ENCODE data around the gene ZC4H2. TPM values are rescaled to one million over a fixed set of nuclear protein-coding genes. Genes with fewer than 3 reads are reported as not detected.
"Not testable (repeated sequence)": the region's sequence is repeated elsewhere in the genome, so short reads cannot be mapped to it uniquely, and the experiment has no call there.

ZC4H2 gene
- total RNA-seq, 1 experiment from 2014 or later = 13.3 TPM

DNA sequence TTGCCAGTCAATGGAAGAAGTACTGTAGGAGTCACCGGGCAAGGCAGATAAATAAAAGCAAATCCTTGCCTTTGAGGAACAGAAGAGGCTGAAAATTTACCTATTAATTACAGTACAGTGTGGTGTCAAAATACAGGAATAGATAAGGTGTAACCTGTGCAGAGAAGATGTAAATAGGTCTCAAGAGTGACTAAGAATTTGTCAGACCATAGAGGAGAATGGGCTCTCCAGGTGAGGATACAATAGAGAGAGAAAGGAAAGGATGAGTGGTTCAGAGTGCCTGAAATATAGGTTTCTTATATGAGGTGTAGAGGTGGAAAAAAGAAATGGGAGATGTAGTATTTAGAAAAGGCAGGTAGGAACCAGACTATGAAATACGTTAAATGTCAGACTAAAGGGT lies 801 bp upstream of the ZC4H2 start:
- H3K9me3 ChIP-seq (ENCODE audit: low read length) = no peaks in the 10 kb centered on the region; the same call in 1 of the 2 replicates
- H3K4me1 ChIP-seq (ENCODE audit: low read length) = 0 out of 2 replicates have a peak, but pooled peaks cover 4% of the 10 kb centered on the region
- no peaks in the 10 kb centered on the region for H3K27me3 ChIP-seq (ENCODE audit: low read length)
- no peak overlapping the region for H3K4me3 ChIP-seq (ENCODE audit: low read length)
- no peaks in the 10 kb centered on the region for H3K79me2 ChIP-seq (ENCODE audit: low read length)
- H4K20me1 ChIP-seq (ENCODE audit: insufficient read depth, low read depth, low read length) = no peaks in the 10 kb centered on the region
- no peak overlapping the region for H2AFZ ChIP-seq (ENCODE audit: low read length)
- no peaks in the 10 kb centered on the region for H3K36me3 ChIP-seq (ENCODE audit: insufficient read depth, low read length)
- no peak overlapping the region for H3K4me2 ChIP-seq (ENCODE audit: low read depth, low read length, poor library complexity, severe bottlenecking)
- no peak for DNase-seq
- H3K9ac ChIP-seq (ENCODE audit: low read length) = no peak overlapping the region
- H3K9me2 ChIP-seq (replicated peaks; ENCODE audit: insufficient read depth, low read length) = no peaks in the 10 kb centered on the region
- H3K27ac ChIP-seq (ENCODE audit: low read length) = no peak overlapping the region

DNA sequence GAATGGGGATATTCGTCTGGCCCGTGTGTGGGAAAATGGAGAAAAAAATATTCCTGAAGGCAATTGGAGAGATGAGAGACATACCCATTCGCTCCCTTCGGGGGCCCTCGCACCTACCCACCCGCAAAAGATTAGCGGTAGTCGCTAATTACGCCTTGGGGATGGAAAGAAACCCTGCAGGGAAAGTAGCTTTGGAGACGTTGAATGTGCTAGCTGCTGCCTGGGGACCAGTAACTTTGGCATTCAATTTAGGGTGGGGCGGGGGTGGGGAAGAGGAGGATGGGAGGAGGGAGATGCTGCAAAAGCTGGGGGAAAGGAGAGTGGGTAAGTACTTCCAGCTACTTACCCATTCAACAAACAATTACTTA lies 407 bp upstream of the ZC4H2 start:
- no peak overlapping the region for H3K9ac ChIP-seq (ENCODE audit: low read length)
- H4K20me1 ChIP-seq (ENCODE audit: insufficient read depth, low read depth, low read length) = no peaks in the 10 kb centered on the region
- no peak overlapping the region for H3K4me3 ChIP-seq (ENCODE audit: low read length)
- no peak for DNase-seq
- H3K79me2 ChIP-seq (ENCODE audit: low read length) = no peaks in the 10 kb centered on the region
- no peak overlapping the region for H2AFZ ChIP-seq (ENCODE audit: low read length)
- H3K9me3 ChIP-seq (ENCODE audit: low read length) = peaks cover under 1% of the 10 kb centered on the region
- no peaks in the 10 kb centered on the region for H3K27me3 ChIP-seq (ENCODE audit: low read length)
- H3K36me3 ChIP-seq (ENCODE audit: insufficient read depth, low read length) = no peaks in the 10 kb centered on the region
- H3K4me2 ChIP-seq (ENCODE audit: low read depth, low read length, poor library complexity, severe bottlenecking) = peak overlapping the region; percentile 52
- H3K4me1 ChIP-seq (ENCODE audit: low read length) = 0 out of 2 replicates have a peak, but pooled peaks cover 4% of the 10 kb centered on the region
- H3K9me2 ChIP-seq (replicated peaks; ENCODE audit: insufficient read depth, low read length) = no peaks in the 10 kb centered on the region
- no peak overlapping the region for H3K27ac ChIP-seq (ENCODE audit: low read length)

DNA sequence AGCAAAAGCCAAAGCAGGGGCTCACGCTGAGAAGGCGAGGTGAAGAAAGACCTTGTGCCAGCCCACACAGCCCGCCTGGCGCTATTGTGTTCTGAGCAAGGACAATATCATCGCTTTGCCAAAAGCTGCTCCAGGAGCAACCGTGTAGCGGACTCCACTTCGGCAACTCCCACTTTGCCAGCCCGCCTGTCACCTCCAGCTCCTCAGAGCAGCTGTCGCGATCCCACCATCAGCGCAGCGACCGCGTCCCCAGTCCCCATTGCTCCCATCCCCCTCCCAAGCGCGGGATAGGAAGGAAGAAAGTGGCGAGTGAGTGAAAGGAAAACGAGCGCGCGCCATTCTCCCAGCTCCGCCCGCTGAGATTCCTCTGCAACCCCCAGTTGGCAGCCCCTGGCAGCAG lies 759 bp downstream of the ZC4H2 start:
- Histone ChIP-seq H3K9ac (ENCODE audit: low read length) (peak overlapping the region; percentile 46), H3K36me3 (ENCODE audit: insufficient read depth, low read length) (no peaks in the 10 kb centered on the region), H3K27ac (ENCODE audit: low read length) (no peak overlapping the region), H4K20me1 (ENCODE audit: insufficient read depth, low read depth, low read length) (no peaks in the 10 kb centered on the region), H3K27me3 (ENCODE audit: low read length) (no peaks in the 10 kb centered on the region), H3K79me2 (ENCODE audit: low read length) (no peaks in the 10 kb centered on the region), H3K4me2 (ENCODE audit: low read depth, low read length, poor library complexity, severe bottlenecking) (peak overlapping the region; percentile 52), H3K9me2 (replicated peaks; ENCODE audit: insufficient read depth, low read length) (no peaks in the 10 kb centered on the region), H3K9me3 (ENCODE audit: low read length) (peaks cover 6% of the 10 kb centered on the region), H2AFZ (ENCODE audit: low read length) (peak overlapping the region; percentile 53), H3K4me3 (ENCODE audit: low read length) (peak overlapping the region; percentile 59), H3K4me1 (ENCODE audit: low read length) (0 out of 2 replicates have a peak, but pooled peaks cover 4% of the 10 kb centered on the region)
- peak; percentile 41 for DNase-seq

DNA sequence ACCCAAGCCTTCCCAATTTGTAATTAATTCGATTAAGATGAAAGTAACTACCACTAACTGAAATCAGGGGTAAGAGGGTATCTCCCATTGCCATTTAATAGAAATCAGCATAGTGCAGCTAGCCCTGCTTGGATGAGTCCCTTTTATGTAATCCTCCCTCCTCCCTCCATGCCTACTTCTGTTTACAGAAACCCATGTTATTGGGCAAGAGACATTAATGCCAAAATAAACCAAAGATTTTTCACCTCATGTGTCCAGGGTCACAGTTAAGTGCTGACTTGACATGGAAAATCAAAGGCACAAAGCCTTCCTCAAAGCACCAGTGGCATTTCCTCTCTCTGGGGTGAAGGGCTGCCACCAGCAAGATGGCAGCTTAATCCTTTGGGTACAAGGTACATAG lies 50.8 kb downstream of the ZC4H2 start:
- DNase-seq = no peak
- H2AFZ ChIP-seq (ENCODE audit: low read length) = no peak overlapping the region
- H3K79me2 ChIP-seq (ENCODE audit: low read length) = no peaks in the 10 kb centered on the region
- peaks cover 16% of the 10 kb centered on the region; the same call in 1 of the 2 replicates for H3K9me3 ChIP-seq (ENCODE audit: low read length)
- H4K20me1 ChIP-seq (ENCODE audit: insufficient read depth, low read depth, low read length) = no peaks in the 10 kb centered on the region
- H3K4me3 ChIP-seq (ENCODE audit: low read length) = no peak overlapping the region
- no peaks in the 10 kb centered on the region for H3K36me3 ChIP-seq (ENCODE audit: insufficient read depth, low read length)
- no peak overlapping the region for H3K27ac ChIP-seq (ENCODE audit: low read length)
- H3K9me2 ChIP-seq (replicated peaks; ENCODE audit: insufficient read depth, low read length) = no peaks in the 10 kb centered on the region
- no peaks in the 10 kb centered on the region for H3K27me3 ChIP-seq (ENCODE audit: low read length)
- no peaks in the 10 kb centered on the region for H3K4me1 ChIP-seq (ENCODE audit: low read length)
- H3K4me2 ChIP-seq (ENCODE audit: low read depth, low read length, poor library complexity, severe bottlenecking) = no peak overlapping the region
- H3K9ac ChIP-seq (ENCODE audit: low read length) = no peak overlapping the region

DNA sequence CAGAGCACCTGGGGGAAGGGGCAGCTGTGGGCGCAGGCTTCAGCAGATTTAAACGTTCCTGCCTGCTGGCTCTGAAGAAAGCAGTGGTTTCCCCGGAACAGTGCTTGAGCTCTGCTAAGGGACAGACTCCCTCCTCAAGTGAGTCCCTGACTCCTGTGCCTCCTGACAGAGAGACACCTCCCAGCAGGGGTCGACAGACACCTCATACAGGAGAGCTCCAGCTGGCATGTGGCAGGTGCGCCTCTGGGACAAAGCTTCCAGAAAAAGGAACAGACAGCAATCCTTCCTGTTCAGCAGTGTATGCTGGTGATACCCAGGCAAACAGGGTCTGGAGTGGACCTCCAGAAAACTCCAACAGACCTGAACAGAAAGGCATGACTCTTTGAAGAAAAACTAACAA lies 68.1 kb downstream of the ZC4H2 start:
- Histone ChIP-seq H3K27ac (ENCODE audit: low read length) (no peak overlapping the region), H3K79me2 (ENCODE audit: low read length) (no peaks in the 10 kb centered on the region)

DNA sequence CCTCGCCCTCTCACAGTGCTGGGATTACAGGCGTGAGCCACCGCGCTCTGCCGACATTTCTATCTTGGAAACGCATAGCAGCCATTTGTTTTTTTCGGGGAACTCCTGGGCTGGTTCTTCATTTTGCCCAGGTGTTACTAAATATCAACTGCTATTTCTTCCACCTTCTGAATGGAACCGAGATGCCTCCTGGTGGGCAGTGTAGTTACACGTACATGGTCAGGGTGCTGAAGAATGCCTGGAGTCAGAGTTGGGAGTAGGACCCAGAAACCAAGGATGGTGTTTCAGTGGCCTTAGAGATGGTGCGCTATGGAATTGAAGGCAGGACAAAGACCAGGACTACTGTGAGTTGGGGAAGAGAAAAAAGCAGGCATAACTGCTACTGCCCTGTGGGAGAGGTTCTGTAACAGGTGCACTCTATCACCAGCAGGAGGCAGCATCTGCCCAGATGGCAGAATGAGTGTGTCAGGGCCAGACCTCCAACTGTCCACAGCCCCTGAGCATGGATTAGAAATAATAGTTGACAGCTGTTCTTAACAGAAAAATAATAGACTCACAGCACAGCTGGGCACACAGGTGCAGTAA lies 81.7 kb downstream of the ZC4H2 start:
- Histone ChIP-seq H2AFZ (ENCODE audit: low read length) (no peak overlapping the region), H3K4me1 (ENCODE audit: low read length) (no peaks in the 10 kb centered on the region), H3K36me3 (ENCODE audit: insufficient read depth, low read length) (no peaks in the 10 kb centered on the region), H3K4me3 (ENCODE audit: low read length) (no peak overlapping the region), H3K9me2 (replicated peaks; ENCODE audit: insufficient read depth, low read length) (no peaks in the 10 kb centered on the region), H4K20me1 (ENCODE audit: insufficient read depth, low read depth, low read length) (no peaks in the 10 kb centered on the region), H3K9me3 (ENCODE audit: low read length) (no peaks in the 10 kb centered on the region; the same call in 1 of the 2 replicates), H3K27me3 (ENCODE audit: low read length) (no peaks in the 10 kb centered on the region), H3K9ac (ENCODE audit: low read length) (no peak overlapping the region), H3K79me2 (ENCODE audit: low read length) (no peaks in the 10 kb centered on the region), H3K27ac (ENCODE audit: low read length) (no peak overlapping the region), H3K4me2 (ENCODE audit: low read depth, low read length, poor library complexity, severe bottlenecking) (no peak overlapping the region)
- peak; percentile 74 for DNase-seq

More for the DNA sequence above, 68.1 kb downstream of the ZC4H2 start:
- Histone ChIP-seq H3K36me3 (ENCODE audit: insufficient read depth, low read length) (no peaks in the 10 kb centered on the region), H3K9ac (ENCODE audit: low read length) (no peak overlapping the region), H3K27me3 (ENCODE audit: low read length) (no peaks in the 10 kb centered on the region), H4K20me1 (ENCODE audit: insufficient read depth, low read depth, low read length) (no peaks in the 10 kb centered on the region), H3K9me3 (ENCODE audit: low read length) (peaks cover 4% of the 10 kb centered on the region; the same call in 1 of the 2 replicates), H3K4me1 (ENCODE audit: low read length) (no peaks in the 10 kb centered on the region), H3K4me3 (ENCODE audit: low read length) (no peak overlapping the region), H3K4me2 (ENCODE audit: low read depth, low read length, poor library complexity, severe bottlenecking) (no peak overlapping the region), H2AFZ (ENCODE audit: low read length) (no peak overlapping the region), H3K9me2 (replicated peaks; ENCODE audit: insufficient read depth, low read length) (no peaks in the 10 kb centered on the region)
- no peak for DNase-seq

DNA sequence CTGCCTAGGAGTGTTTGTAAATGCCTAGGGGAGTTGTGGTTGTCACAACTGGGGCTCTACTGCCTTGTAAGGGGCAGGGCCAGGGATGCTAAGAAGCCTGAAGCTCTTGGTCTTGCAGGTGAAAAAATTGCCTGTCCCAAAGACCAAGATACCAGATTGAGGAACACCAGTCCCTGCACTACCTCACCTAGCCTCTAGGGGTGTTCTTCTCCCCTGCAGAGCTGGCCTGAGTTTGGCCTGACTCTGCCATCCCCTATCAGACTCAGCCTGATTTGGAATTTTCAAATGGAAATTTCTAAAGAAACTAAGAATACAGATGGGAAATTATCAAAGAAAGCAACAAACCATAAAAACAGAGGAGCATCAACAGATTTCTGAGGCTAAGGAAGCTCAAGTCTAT lies 90.4 kb downstream of the ZC4H2 start:
- H3K27ac ChIP-seq (ENCODE audit: low read length) = no peak overlapping the region
- no peak overlapping the region for H3K4me2 ChIP-seq (ENCODE audit: low read depth, low read length, poor library complexity, severe bottlenecking)
- no peaks in the 10 kb centered on the region for H3K4me1 ChIP-seq (ENCODE audit: low read length)
- no peak overlapping the region for H3K4me3 ChIP-seq (ENCODE audit: low read length)
- H3K36me3 ChIP-seq (ENCODE audit: insufficient read depth, low read length) = no peaks in the 10 kb centered on the region
- no peaks in the 10 kb centered on the region for H4K20me1 ChIP-seq (ENCODE audit: insufficient read depth, low read depth, low read length)
- no peaks in the 10 kb centered on the region for H3K9me3 ChIP-seq (ENCODE audit: low read length)
- no peaks in the 10 kb centered on the region for H3K27me3 ChIP-seq (ENCODE audit: low read length)
- DNase-seq = peak; percentile 66
- H3K9ac ChIP-seq (ENCODE audit: low read length) = no peak overlapping the region
- no peak overlapping the region for H2AFZ ChIP-seq (ENCODE audit: low read length)
- no peaks in the 10 kb centered on the region for H3K79me2 ChIP-seq (ENCODE audit: low read length)
- no peaks in the 10 kb centered on the region for H3K9me2 ChIP-seq (replicated peaks; ENCODE audit: insufficient read depth, low read length)

DNA sequence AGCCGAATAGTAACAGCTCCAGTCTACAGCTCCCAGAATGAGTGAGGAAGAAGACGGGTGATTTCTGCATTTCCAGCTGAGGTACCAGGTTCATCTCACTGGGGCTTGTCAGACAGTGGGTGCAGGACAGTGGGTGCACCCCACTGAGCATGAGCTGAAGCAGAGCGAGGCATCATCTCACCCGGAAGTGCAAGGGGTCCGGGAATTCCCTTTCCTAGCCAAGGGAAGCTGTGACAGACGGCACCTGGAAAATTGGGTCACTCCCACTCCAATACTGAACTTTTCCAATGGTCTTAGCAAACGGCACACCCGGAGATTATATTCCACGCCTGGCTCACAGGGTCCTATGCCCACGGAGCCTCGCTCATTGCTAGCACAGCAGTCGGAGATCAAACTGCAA lies 97.5 kb downstream of the ZC4H2 start:
- H3K4me2 ChIP-seq (ENCODE audit: low read depth, low read length, poor library complexity, severe bottlenecking); H3K9ac ChIP-seq (ENCODE audit: low read length); H3K27me3 ChIP-seq (ENCODE audit: low read length); H2AFZ ChIP-seq (ENCODE audit: low read length); H3K4me1 ChIP-seq (ENCODE audit: low read length); H3K36me3 ChIP-seq (ENCODE audit: insufficient read depth, low read length); H4K20me1 ChIP-seq (ENCODE audit: insufficient read depth, low read depth, low read length); DNase-seq; H3K9me3 ChIP-seq (ENCODE audit: low read length); H3K4me3 ChIP-seq (ENCODE audit: low read length); H3K79me2 ChIP-seq (ENCODE audit: low read length); H3K27ac ChIP-seq (ENCODE audit: low read length); H3K9me2 ChIP-seq (replicated peaks; ENCODE audit: insufficient read depth, low read length): not testable (repeated sequence)
